Thymus (tissue), 11 donors: ENCODE measurements around the gene E4F1. TPM values are rescaled to one million over a fixed set of nuclear protein-coding genes. Genes with fewer than 3 reads are reported as not detected.

Experiments
- DNase-seq, 9 donors: peaks; one replicate each; pipeline ENCODE4 v3.0.0-alpha.2; 2013; ENCODE audit warnings: low spot score in 9 of 9, low read depth in 6 of 9, missing footprints in 1 of 9
- H3K27ac ChIP-seq, 2 donors: one replicate each; pipeline ENCODE4 v1.5.1; 2013; ENCODE audit warnings: control low read depth in 1 of 2, low read depth in 1 of 2, low read length in 1 of 2, mild to moderate bottlenecking in 1 of 2, moderate library complexity in 1 of 2
- H3K27me3 ChIP-seq, 2 donors: one replicate each; pipeline ENCODE4 v1.5.1; 2013; ENCODE audit warnings: low read length in 1 of 2; ENCODE audit not compliant: control insufficient read depth in 2 of 2, insufficient read depth in 1 of 2
- H3K36me3 ChIP-seq, 2 donors: one replicate each; pipeline ENCODE4 v1.5.1; 2013; ENCODE audit warnings: low read length in 1 of 2, mild to moderate bottlenecking in 1 of 2, moderate library complexity in 1 of 2; ENCODE audit not compliant: control insufficient read depth in 2 of 2, insufficient read depth in 2 of 2
- H3K4me1 ChIP-seq, 2 donors: one replicate each; pipeline ENCODE4 v1.5.1; 2013; ENCODE audit warnings: low read length in 2 of 2; ENCODE audit not compliant: control insufficient read depth in 2 of 2, insufficient read depth in 2 of 2
- H3K4me3 ChIP-seq, 2 donors: one replicate each; pipeline ENCODE4 v1.5.1; 2013; ENCODE audit warnings: low read length in 2 of 2, control low read depth in 1 of 2, mild to moderate bottlenecking in 1 of 2
- H3K9me3 ChIP-seq, 2 donors: one replicate each; pipeline ENCODE4 v1.5.1; 2013; ENCODE audit warnings: low read length in 1 of 2, mild to moderate bottlenecking in 1 of 2; ENCODE audit not compliant: control insufficient read depth in 2 of 2, insufficient read depth in 1 of 2
- WGBS: extraction: QIAGEN DNeasy Blood & Tissue Kit; methylation state at CpG from one replicate; pipeline ENCODE4 v1.1.7; 2013; 5-methylcytosine and 5-hydroxymethylcytosine counted together
- polyA plus RNA-seq: library from polyadenylated mRNA; stranded (reverse); fragments of 200-250 nt; gene quantifications from one replicate; pipeline ENCODE4 v1.2.3, GENCODE V29; 2013
- total RNA-seq: library from RNA; stranded (reverse); fragments of 120-200 nt; gene quantifications from one replicate; pipeline ENCODE4 v1.2.4, GENCODE V29; 2013
- donor health status: healthy.

The E4F1 gene
- total and polyA plus RNA-seq, 2 donors, result 26.5 to 42.3 TPM

DNA sequence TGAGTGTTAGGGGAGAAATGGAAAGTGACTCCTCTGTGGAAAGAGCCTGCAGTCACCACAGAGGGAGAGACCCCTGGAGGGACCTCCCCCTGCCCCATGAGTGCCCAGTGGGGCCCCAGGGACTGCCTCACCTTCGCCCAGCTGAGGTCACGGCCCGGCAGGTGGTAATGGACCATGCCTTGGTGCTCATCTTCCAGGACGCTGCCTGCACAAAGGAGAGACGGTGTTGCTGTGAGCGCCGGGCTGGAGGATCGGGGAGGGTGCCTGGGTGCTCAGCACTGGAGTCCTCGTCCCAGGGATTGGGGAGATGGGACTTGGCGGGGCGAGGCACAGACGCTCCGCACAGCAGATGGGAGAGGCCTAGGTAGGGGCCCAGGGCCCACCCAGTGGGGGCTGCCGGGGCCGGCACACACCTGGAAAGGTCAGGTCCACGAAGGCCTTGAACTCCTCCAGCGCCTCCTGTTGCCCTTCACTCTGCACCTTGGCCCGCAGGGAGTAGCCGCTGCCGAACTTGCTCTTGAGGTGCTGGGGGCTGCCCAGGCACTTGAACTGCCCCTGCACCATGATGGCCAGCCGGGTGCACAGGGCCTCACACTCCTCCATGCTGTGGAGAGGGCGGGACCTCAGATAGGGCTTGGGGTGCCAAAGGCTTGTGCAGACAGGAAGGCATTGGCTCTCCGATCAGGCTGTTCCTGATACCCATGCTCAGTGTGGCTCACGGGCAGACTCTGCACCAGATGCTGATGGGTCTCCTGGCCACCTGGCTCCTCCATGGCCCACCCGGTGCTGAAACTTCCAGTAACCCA lies 54.3 kb downstream of the E4F1 start:
- H3K36me3 ChIP-seq, result peaks cover 0 to 9% of the 10 kb centered on the region in 2 donors
- 97% methylated on average over 25 of the region's 25 CpGs for WGBS
- no peak overlapping the region for H3K27ac ChIP-seq
- H3K9me3 ChIP-seq, result no peaks in the 10 kb centered on the region
- DNase-seq, result no peak
- no peaks in the 10 kb centered on the region for H3K27me3 ChIP-seq
- no peaks in the 10 kb centered on the region for H3K4me1 ChIP-seq
- H3K4me3 ChIP-seq, result no peak overlapping the region

DNA sequence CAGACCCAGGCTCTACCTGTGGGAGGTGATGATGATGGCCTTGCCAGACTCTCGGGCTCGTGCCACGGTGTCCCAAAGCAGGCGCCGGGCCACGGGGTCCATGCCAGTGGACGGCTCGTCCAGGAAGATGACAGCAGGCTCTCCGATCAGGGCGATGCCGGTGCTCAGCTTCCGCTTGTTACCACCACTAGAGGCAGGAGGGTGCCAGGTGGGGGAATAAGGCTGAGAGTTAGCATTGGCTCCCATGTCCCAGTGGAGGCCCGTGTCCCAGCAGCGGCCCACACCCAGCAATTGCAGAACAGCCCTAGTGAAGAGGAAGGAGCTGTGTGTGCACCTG lies 54.8 kb downstream of the E4F1 start:
- peaks cover 0 to 7% of the 10 kb centered on the region in 2 donors for H3K36me3 ChIP-seq
- H3K27me3 ChIP-seq, result no peaks in the 10 kb centered on the region
- no peak overlapping the region for H3K4me3 ChIP-seq
- no peaks in the 10 kb centered on the region for H3K4me1 ChIP-seq
- no peaks in the 10 kb centered on the region for H3K9me3 ChIP-seq
- DNase-seq, result no peak
- no peak overlapping the region for H3K27ac ChIP-seq
- 97% methylated on average over 14 of the region's 14 CpGs for WGBS

- no peak for DNase-seq
- Histone ChIP-seq H3K9me3 (no peaks in the 10 kb centered on the region), H3K27ac (no peak overlapping the region), H3K4me1 (no peaks in the 10 kb centered on the region), H3K27me3 (no peaks in the 10 kb centered on the region), H3K4me3 (no peak overlapping the region), H3K36me3 (no peaks in the 10 kb centered on the region)
- WGBS, result 94% methylated on average over 26 of the region's 26 CpGs
These were observed 55.8 kb downstream of the E4F1 start for GRCh38 chr16:2278956-2279800.

DNA sequence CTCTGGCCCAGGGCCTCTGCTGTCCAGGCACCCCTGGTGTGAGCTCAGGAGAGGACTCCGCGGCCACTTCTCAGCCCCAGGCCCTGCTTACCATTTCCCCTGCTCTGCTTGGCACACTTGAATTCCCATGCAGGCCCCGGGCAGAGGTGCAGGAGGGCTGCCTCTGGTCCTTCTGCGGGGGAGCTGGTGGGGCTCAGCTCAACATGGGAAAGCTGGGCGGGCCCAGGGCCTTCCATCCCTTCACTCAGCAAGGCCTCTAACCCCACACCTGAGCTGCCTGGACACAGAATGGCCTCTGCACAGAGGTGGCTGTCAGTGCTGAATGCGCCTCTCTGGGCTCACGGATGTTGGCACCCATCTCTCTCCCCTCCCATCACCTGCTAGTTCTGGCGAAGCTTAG lies 57.1 kb downstream of the E4F1 start:
- Histone ChIP-seq H3K4me3 (no peak overlapping the region), H3K27me3 (no peaks in the 10 kb centered on the region), H3K4me1 (no peaks in the 10 kb centered on the region), H3K9me3 (no peaks in the 10 kb centered on the region), H3K36me3 (no peaks in the 10 kb centered on the region), H3K27ac (no peak overlapping the region)
- no peak for DNase-seq
- 96% methylated on average over 8 of the region's 8 CpGs for WGBS

DNA sequence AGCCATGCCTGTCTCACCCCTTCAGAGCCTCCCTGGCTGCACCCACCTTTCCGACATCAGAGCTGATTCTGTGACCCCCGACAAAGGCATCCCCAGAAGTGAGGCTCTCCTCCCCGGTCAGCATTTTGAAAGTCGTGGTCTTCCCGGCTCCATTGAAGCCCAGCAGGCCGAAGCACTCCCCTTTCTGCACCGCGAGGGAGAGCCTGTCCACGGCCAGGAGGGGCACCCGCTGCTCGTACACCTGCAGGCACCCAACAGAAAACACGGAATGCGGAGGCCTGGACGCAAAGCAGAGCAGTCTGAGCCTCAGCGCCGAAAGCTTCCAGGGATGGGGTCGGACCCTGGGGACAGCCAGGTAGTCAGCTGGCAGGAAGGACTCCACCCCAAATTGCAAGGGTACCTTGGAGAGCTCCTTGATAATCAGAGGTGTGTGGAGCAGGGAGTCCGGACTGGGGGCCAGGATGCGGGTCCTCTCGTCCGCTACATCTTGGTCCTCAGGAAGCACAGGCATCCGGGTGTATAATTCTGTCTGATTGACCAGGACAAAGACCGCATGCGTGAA lies 57.7 kb downstream of the E4F1 start:
- Histone ChIP-seq H3K27me3 (no peaks in the 10 kb centered on the region), H3K4me1 (no peaks in the 10 kb centered on the region), H3K9me3 (no peaks in the 10 kb centered on the region), H3K36me3 (no peaks in the 10 kb centered on the region), H3K27ac (no peak overlapping the region), H3K4me3 (no peak overlapping the region)
- 96% methylated on average over 24 of the region's 24 CpGs for WGBS
- no peak for DNase-seq

DNA sequence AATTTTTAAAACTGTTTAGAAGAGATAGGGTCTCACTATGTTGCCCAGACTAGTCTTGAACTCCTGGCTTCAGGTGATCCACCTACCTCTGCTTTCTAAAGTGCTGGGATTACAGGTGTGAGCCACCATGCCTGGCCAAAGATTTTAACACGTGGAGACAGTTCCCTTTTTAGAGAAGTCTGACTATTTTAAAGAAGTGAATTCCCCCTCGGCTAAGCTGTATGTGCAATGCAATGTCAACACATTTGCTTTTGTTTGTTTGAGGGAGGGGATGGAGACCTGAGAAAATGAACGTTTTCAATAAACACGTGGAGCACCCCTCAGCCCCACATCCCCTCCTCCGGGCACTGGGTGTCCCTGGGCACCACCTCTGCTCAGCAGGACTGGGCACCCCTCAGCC lies 58.9 kb downstream of the E4F1 start:
- Histone ChIP-seq H3K4me1 (no peaks in the 10 kb centered on the region), H3K27ac (no peak overlapping the region), H3K9me3 (no peaks in the 10 kb centered on the region), H3K4me3 (no peak overlapping the region), H3K27me3 (no peaks in the 10 kb centered on the region), H3K36me3 (no peaks in the 10 kb centered on the region)
- WGBS, result 85% methylated on average over 5 of the region's 5 CpGs
- DNase-seq, result no peak

DNA sequence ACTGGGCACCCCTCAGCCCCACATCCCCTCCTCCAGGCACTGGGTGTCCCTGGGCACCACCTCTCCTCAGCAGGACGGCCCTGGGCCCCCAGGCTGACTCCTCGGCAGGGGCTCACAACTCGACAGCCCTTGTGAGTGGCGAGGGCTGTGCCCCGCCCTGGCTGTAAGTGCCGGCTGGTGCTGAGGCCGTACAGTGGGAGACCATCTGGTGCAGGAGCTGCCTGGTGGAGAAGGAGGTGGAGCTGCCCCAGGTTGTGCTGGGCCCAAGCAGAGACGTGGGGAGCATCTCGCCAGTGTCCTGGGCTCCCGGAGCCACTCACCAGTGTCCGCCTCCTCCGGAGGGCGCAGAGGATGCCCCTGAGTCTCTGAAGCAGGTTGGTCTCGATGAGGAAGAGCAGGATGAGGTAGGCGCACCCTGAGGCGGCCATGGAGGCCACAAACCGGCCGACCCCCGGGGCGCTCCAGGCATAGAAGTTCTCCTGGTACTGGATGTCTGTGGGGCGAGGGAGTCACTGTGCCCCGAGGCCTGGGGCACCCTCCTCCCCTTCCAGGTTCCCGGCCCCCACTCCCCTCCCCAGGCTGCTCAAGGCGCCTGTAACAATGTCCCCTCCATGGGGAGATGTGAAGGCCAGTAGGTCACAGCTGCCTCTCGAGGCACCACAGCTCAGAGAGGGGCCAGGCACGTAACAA lies 59.6 kb downstream of the E4F1 start:
- Histone ChIP-seq H3K9me3 (no peaks in the 10 kb centered on the region), H3K4me3 (no peak overlapping the region), H3K27me3 (no peaks in the 10 kb centered on the region), H3K36me3 (no peaks in the 10 kb centered on the region), H3K27ac (no peak overlapping the region), H3K4me1 (no peaks in the 10 kb centered on the region)
- DNase-seq, result no peak
- WGBS, result 95% methylated on average over 26 of the region's 26 CpGs

DNA sequence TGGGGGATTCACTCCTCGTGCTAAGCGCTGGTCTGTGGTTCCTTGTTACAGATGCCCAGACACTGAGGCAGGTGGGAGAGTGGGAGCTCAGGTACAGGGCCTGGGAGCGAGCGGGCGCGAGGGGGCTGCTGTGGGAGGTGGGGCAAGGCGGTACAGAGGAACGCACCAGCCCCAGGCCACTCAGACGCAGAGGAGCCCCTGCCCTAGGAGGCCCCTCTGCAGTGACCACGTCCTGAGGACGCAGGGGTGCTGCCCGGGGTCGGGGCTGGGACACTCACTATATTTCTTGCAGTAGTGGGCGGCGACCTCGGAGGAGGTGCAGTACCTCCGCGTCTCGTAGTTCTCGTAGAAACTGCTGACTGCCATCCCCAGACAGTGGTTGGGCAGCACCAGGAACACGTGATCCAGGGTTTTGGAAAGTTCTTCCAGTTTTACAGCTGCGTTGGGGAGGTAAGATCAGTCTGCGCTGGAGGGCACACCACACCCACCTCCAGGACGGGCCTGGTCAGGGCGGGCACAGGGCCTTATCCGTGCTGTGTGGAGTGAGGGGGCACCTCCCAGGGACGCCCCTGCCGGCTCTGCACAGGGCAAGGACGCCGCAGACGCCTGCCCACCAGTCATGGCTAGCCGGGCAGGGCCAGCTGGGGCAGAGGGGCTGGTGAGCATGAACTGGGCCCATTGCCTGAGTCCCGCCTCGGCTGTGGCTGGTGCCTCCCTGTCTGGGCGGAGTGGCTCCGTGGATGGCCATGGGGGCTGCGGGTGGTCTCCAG lies 60.8 kb downstream of the E4F1 start:
- 96% methylated on average over 37 of the region's 37 CpGs for WGBS
- Histone ChIP-seq H3K27ac (no peak overlapping the region), H3K27me3 (no peaks in the 10 kb centered on the region), H3K9me3 (no peaks in the 10 kb centered on the region), H3K36me3 (no peaks in the 10 kb centered on the region), H3K4me3 (no peak overlapping the region), H3K4me1 (no peaks in the 10 kb centered on the region)
- DNase-seq, result no peak
